A673 (cell line): ENCODE results near the gene LORICRIN.

Experiments used
- EZH2 ChIP-seq: fragments of 200-600 bp; sonication (generic); IDR thresholded peaks from 2 replicates; pipeline ENCODE4 v1.6.1; 2017; ENCODE audit warnings: borderline replicate concordance, low read depth, mild to moderate bottlenecking, mixed read lengths, antibody characterized with exemption, low read length; ENCODE audit not compliant: poor library complexity, severe bottlenecking
- TF ChIP-seq, protein P1 (sequence below): fragments of 300-800, 200-600 bp; sonication (generic); conservative IDR thresholded peaks from 2 replicates; pipeline ENCODE4 v1.5.1; 2017; ENCODE audit warnings: low read depth, mild to moderate bottlenecking, antibody characterized with exemption, low read length, moderate library complexity, mixed read lengths

DNA sequence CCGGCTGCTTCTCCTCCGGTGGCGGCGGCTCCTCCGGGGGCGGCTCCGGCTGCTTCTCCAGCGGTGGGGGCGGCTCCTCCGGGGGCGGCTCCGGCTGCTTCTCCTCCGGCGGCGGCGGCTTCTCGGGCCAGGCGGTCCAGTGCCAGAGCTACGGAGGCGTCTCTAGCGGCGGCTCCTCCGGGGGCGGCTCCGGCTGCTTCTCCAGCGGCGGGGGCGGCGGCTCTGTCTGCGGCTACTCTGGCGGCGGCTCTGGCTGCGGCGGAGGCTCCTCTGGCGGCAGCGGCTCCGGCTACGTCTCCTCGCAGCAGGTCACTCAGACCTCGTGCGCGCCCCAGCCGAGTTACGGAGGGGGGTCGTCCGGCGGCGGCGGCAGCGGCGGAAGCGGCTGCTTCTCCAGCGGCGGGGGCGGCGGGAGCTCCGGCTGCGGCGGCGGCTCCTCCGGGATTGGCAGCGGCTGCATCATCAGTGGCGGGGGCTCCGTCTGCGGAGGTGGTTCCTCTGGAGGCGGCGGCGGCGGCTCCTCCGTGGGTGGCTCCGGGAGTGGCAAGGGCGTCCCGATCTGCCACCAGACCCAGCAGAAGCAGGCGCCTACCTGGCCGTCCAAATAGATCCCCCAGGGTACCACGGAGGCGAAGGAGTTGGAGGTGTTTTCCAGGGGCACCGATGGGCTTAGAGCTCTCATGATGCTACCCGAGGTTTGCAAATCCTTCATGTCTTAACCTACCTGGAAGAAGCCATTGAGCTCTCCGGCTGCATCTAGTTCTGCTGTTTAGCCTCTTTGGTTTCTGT, 2.0 kb downstream of the LORICRIN start:
- TF ChIP-seq, protein P1, sequence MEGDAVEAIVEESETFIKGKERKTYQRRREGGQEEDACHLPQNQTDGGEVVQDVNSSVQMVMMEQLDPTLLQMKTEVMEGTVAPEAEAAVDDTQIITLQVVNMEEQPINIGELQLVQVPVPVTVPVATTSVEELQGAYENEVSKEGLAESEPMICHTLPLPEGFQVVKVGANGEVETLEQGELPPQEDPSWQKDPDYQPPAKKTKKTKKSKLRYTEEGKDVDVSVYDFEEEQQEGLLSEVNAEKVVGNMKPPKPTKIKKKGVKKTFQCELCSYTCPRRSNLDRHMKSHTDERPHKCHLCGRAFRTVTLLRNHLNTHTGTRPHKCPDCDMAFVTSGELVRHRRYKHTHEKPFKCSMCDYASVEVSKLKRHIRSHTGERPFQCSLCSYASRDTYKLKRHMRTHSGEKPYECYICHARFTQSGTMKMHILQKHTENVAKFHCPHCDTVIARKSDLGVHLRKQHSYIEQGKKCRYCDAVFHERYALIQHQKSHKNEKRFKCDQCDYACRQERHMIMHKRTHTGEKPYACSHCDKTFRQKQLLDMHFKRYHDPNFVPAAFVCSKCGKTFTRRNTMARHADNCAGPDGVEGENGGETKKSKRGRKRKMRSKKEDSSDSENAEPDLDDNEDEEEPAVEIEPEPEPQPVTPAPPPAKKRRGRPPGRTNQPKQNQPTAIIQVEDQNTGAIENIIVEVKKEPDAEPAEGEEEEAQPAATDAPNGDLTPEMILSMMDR, result no peak
- peak; percentile 14 for TF ChIP-seq EZH2
